A673 (cell line): ENCODE measurements around the gene SLC22A23.

Experiments used
- CTCF ChIP-seq: fragments of 300-800, 200-600 bp; sonication (generic); conservative IDR thresholded peaks from 2 replicates; pipeline ENCODE4 v1.5.1; 2017; ENCODE audit warnings: low read depth, mild to moderate bottlenecking, antibody characterized with exemption, low read length, moderate library complexity, mixed read lengths
- EZH2 ChIP-seq: fragments of 200-600 bp; sonication (generic); IDR thresholded peaks from 2 replicates; pipeline ENCODE4 v1.6.1; 2017; ENCODE audit warnings: borderline replicate concordance, low read depth, mild to moderate bottlenecking, mixed read lengths, antibody characterized with exemption, low read length; ENCODE audit not compliant: poor library complexity, severe bottlenecking

- TF ChIP-seq CTCF: no peak
- no peak for TF ChIP-seq EZH2
These were observed 157.6 kb downstream of the SLC22A23 start for GRCh38 chr6:3299221-3299620.
